Endothelial cell of umbilical vein (primary cell): ENCODE measurements around the gene KPNA1. TPM values are rescaled to one million over a fixed set of nuclear protein-coding genes. Genes with fewer than 3 reads are reported as not detected.

Experiments used
- BruUV-seq: library from RNA; stranded (reverse); fragments of 400-500 nt; replicated peaks from 2 replicates; lab custom pipeline; 2021; lab: Mats Ljungman, UMichigan
- CTCF ChIA-PET: fragments of 300-600, 350-600 bp; sonication (Branson Sonifier 250); formaldehyde crosslinking; loops from one replicate; lab custom pipeline; 2021; ENCODE audit warnings: antibody characterized with exemption, inconsistent platforms; lab: Charles Lee
- POLR2A ChIA-PET: fragments of 300-600, 350-600 bp; sonication (Branson Sonifier 250); formaldehyde crosslinking; loops from one replicate; lab custom pipeline; 2021; ENCODE audit warnings: antibody characterized with exemption, inconsistent platforms; lab: Charles Lee
- DNase-seq: peaks from one replicate; pipeline ENCODE4 v3.0.0-alpha.2; 2011; ENCODE audit warnings: low read depth, low spot score
- FAIRE-seq: peaks from 2 replicates; lab custom pipeline; 2011; peaks lifted over from hg19 to GRCh38; lab: Jason Lieb, UNC
- H2AFZ ChIP-seq: 2 replicates; pipeline ENCODE4 v1.6.0; 2012; ENCODE audit warnings: low read depth, low read length, control low read depth, inconsistent platforms
- H3K27ac ChIP-seq: 2 replicates; pipeline ENCODE4 v1.5.1; 2011; ENCODE audit warnings: low read depth, mild to moderate bottlenecking, control low read depth, low read length, moderate library complexity; ENCODE audit not compliant: insufficient read depth
- H3K27me3 ChIP-seq, 2 experiments: 2 replicates each; pipeline versions ENCODE4 v1.6.0 to v1.6.1; 2011; ENCODE audit warnings: low read length in 2 of 2, mixed read lengths in 1 of 2; ENCODE audit not compliant: control insufficient read depth in 2 of 2, insufficient read depth in 2 of 2
- H3K36me3 ChIP-seq, 2 experiments: 2 replicates in 1 of 2; 3 replicates in 1 of 2; pipeline ENCODE4 v1.5.1; 2011; ENCODE audit warnings: low read length in 2 of 2, mild to moderate bottlenecking in 1 of 2, moderate library complexity in 1 of 2; ENCODE audit not compliant: control insufficient read depth in 2 of 2, insufficient read depth in 2 of 2; ENCODE audit errors: extremely low read depth in 1 of 2
- H3K4me1 ChIP-seq: 3 replicates; pipeline ENCODE4 v1.5.1; 2011; ENCODE audit warnings: mild to moderate bottlenecking, low read length; ENCODE audit not compliant: control insufficient read depth, insufficient read depth; ENCODE audit errors: extremely low read depth
- H3K4me2 ChIP-seq: 2 replicates; pipeline ENCODE4 v1.6.1; 2011; ENCODE audit warnings: low read length, control low read depth, mixed read lengths; ENCODE audit not compliant: insufficient read depth
- H3K4me3 ChIP-seq, 3 experiments: fragments of 200-600 bp in 1 of 3; sonication (generic), shearing (Covaris generic) in 1 of 3; replicated peaks in 1 of 3; 2 replicates each; pipeline ENCODE4 v1.5.1; 2011 to 2016; ENCODE audit warnings: control low read depth in 3 of 3, low read length in 3 of 3, mild to moderate bottlenecking in 2 of 3, inconsistent platforms in 1 of 3, low read depth in 1 of 3, moderate library complexity in 1 of 3; ENCODE audit not compliant: insufficient read depth in 1 of 3
- H3K79me2 ChIP-seq: 2 replicates; pipeline ENCODE4 v1.6.0; 2012; ENCODE audit warnings: low read length, inconsistent platforms; ENCODE audit not compliant: control insufficient read depth, insufficient read depth
- H3K9ac ChIP-seq: replicated peaks from 2 replicates; pipeline ENCODE3; 2011; ENCODE audit warnings: low read length, control low read depth; ENCODE audit not compliant: insufficient read depth; ENCODE audit errors: extremely low read depth
- H3K9me1 ChIP-seq: replicated peaks from 3 replicates; pipeline ENCODE4 v1.6.0; 2011; ENCODE audit warnings: mild to moderate bottlenecking, low read length; ENCODE audit not compliant: control insufficient read depth, insufficient read depth; ENCODE audit errors: extremely low read depth
- H3K9me3 ChIP-seq: replicated peaks from 2 replicates; pipeline ENCODE4 v1.5.1; 2012; ENCODE audit warnings: low read length, inconsistent platforms; ENCODE audit not compliant: control insufficient read depth, insufficient read depth
- H4K20me1 ChIP-seq: replicated peaks from 2 replicates; pipeline ENCODE3; 2011; ENCODE audit warnings: mild to moderate bottlenecking, low read length; ENCODE audit not compliant: control insufficient read depth, insufficient read depth; ENCODE audit errors: extremely low read depth
- EZH2 ChIP-seq: IDR thresholded peaks from 2 replicates; pipeline ENCODE4 v1.6.1; 2012; ENCODE audit warnings: borderline replicate concordance, low read depth, mild to moderate bottlenecking, moderate library complexity, low read length, inconsistent platforms; ENCODE audit not compliant: severe bottlenecking
- FOS ChIP-seq: IDR thresholded peaks from 2 replicates; pipeline ENCODE4 v1.6.1; 2011; ENCODE audit warnings: mild to moderate bottlenecking, low read length, moderate library complexity, borderline replicate concordance; ENCODE audit not compliant: insufficient read depth
- GATA2 ChIP-seq: IDR thresholded peaks from 2 replicates; pipeline ENCODE4 v1.7.0; 2011; ENCODE audit warnings: low read depth, mild to moderate bottlenecking, moderate library complexity, mixed read lengths, low read length; ENCODE audit not compliant: insufficient read length, insufficient read depth
- JUN ChIP-seq: IDR thresholded peaks from 2 replicates; pipeline ENCODE4 v1.6.1; 2011; ENCODE audit warnings: borderline replicate concordance, low read depth; ENCODE audit not compliant: insufficient read length, insufficient read depth
- MYC ChIP-seq: IDR thresholded peaks from one replicate; pipeline ENCODE4 v1.6.1; 2011; ENCODE audit warnings: mild to moderate bottlenecking, low read depth, low read length
- POLR2A ChIP-seq: IDR thresholded peaks from 2 replicates; pipeline ENCODE4 v1.6.1; 2012; ENCODE audit warnings: low read depth, mild to moderate bottlenecking, control low read depth, low read length
- POLR2AphosphoS5 ChIP-seq: IDR thresholded peaks from 2 replicates; pipeline ENCODE4 v1.6.1; 2012; ENCODE audit warnings: low read depth, mild to moderate bottlenecking, control low read depth, low read length, moderate library complexity; ENCODE audit not compliant: insufficient read depth
- dilution Hi-C: fragments of 300-500 bp; cut with MboI; formaldehyde crosslinking; loops from one replicate; pipeline ENCODE4 v1.15.0; 2019; ENCODE audit warnings: low sequenced_read_pairs; ENCODE audit not compliant: extremely low pct_ligation_motif_present
- intact Hi-C: fragments of 100-400 bp; cut with micrococcal nuclease; formaldehyde crosslinking; loops from one replicate; pipeline ENCODE4 v1.10.0; 2022
- polyA plus RNA-seq, 4 experiments: library from polyadenylated mRNA; depleted of rRNA in 3 of 4; stranded (reverse) in 3 of 4; unstranded in 1 of 4; fragments of >200 nt; gene quantifications; 2 replicates each; pipeline versions ENCODE4 v1.2.1 to v1.2.3, GENCODE V29; 2011 to 2012; ENCODE audit warnings: missing spikeins in 1 of 4
- total RNA-seq: library from RNA; stranded (reverse); gene quantifications from 2 replicates; pipeline ENCODE4 v1.2.3, GENCODE V29; 2021
- TF ChIP-seq, protein P1 (sequence below): IDR thresholded peaks from 2 replicates; pipeline ENCODE4 v1.6.1; 2011; ENCODE audit not compliant: insufficient read depth, insufficient read length
- TF ChIP-seq, protein P2 (sequence below), 2 donors: IDR thresholded peaks; 1 replicate in 1 of 2; 2 replicates in 1 of 2; pipeline ENCODE4 v1.5.1; 2011; ENCODE audit warnings: low read length in 2 of 2, mild to moderate bottlenecking in 2 of 2, moderate library complexity in 2 of 2, control low read depth in 1 of 2, inconsistent platforms in 1 of 2, low read depth in 1 of 2; ENCODE audit not compliant: insufficient read depth in 1 of 2; ENCODE audit errors: extremely low read depth in 1 of 2

KPNA1 gene
- total and polyA plus RNA-seq, 2 donors (not counting 3 experiments of a cell fraction or from before 2014, with no cell fraction given): 24.4 to 110 TPM

DNA sequence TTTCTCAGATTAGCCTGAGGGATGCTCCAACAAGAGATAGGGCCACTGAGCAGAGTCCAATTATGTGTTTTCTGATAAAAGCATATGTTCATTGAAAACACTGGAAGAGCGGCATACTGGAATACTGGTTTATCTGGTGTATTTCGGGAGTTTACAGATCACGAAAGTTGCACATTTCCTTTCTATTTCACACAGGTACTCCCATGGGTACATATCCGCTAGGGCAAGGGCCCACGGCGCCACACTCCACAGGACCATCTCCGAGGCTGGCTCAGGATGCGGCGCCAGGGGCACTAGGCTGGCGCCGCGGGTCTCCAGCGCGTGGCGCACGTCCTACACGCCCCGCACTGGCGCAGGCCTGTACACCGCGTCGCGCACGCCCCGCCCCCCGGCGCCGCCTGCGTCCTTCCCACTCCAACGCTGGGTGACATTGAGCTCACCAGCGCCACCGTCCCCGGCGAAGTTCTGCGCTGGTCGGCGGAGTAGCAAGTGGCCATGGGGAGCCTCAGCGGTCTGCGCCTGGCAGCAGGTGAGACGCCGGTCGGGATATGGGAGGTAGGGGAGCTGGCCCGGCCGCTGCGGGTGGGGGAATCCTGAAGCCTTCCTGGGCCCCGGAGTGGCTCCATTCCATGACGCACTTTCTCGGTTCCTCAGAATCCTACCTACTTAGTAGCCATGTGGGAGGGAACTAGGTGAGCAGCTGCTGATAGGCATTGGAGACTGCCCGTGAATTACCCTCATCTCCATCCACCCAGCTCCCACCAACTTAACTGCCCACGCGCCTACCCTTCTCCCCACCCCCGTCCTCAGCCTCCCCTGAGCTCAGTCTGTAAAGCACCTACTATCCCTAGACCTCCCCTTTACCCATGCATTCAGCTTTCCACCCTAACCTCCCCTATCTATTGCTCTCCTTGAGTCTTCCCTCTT, 130.7 kb downstream of the KPNA1 start, which contains the start of gene FAM162A:
Gene FAM162A (plus strand): TSS at position 412 of the 927 bp plus-strand sequence. CDS start 84 bp downstream, at position 496.
- dilution Hi-C loops: no loop called here

More for the DNA sequence above, 130.7 kb downstream of the KPNA1 start, which contains the start of gene FAM162A:
- CTCF ChIA-PET: interaction anchor here (0.6 to 4.0 kb wide), 21 partner anchors 9 to 952 kb away, joined by 3 to 54 read pairs (median 4); partner anchors contain the start of genes DTX3L, PARP14, PARP9 and POLQ
- POLR2A ChIA-PET: interaction anchor here (0.6 to 1.5 kb wide), 5 partner anchors 9 to 635 kb away, joined by 3 to 9 read pairs (median 4); partner anchors contain the start of genes GOLGB1 and WDR5B
- peak; percentile 89 for FAIRE-seq
- peak within 1 kb of the TSS; percentile 58 for H3K27ac ChIP-seq
- no TSS peak for BruUV-seq
- H2AFZ ChIP-seq: peak within 1 kb of the TSS; percentile 70
- H3K9me3 ChIP-seq: no peaks in the 10 kb centered on the region
- H3K36me3 ChIP-seq: no peaks in the 10 kb centered on the region
- peak within 1 kb of the TSS; percentile 82 for H3K9ac ChIP-seq
- peak within 1 kb of the TSS; percentile 69 to 97 (median 77) for H3K4me3 ChIP-seq
- no peaks in the 10 kb centered on the region for H3K9me1 ChIP-seq
- intact Hi-C loops: loop anchor here (1.0 to 5.0 kb wide), 6 partner anchors 8 to 838 kb away; partner anchors contain the start of genes HSPBAP1, PARP14 and WDR5B
- TF ChIP-seq POLR2A (peak; percentile 86), EZH2 (no peak), FOS (no peak), MYC (peak; percentile 52), GATA2 (no peak), POLR2AphosphoS5 (peak; percentile 86), JUN (no peak)
- TF ChIP-seq, protein P1, sequence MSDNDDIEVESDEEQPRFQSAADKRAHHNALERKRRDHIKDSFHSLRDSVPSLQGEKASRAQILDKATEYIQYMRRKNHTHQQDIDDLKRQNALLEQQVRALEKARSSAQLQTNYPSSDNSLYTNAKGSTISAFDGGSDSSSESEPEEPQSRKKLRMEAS: peak; percentile 74
- TF ChIP-seq, protein P2, sequence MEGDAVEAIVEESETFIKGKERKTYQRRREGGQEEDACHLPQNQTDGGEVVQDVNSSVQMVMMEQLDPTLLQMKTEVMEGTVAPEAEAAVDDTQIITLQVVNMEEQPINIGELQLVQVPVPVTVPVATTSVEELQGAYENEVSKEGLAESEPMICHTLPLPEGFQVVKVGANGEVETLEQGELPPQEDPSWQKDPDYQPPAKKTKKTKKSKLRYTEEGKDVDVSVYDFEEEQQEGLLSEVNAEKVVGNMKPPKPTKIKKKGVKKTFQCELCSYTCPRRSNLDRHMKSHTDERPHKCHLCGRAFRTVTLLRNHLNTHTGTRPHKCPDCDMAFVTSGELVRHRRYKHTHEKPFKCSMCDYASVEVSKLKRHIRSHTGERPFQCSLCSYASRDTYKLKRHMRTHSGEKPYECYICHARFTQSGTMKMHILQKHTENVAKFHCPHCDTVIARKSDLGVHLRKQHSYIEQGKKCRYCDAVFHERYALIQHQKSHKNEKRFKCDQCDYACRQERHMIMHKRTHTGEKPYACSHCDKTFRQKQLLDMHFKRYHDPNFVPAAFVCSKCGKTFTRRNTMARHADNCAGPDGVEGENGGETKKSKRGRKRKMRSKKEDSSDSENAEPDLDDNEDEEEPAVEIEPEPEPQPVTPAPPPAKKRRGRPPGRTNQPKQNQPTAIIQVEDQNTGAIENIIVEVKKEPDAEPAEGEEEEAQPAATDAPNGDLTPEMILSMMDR (IDR thresholded peaks at IDR 0.05; ENCODE audit: extremely low read depth in 1 of 2, insufficient read depth in 1 of 2, low read depth in 1 of 2, low read length in 2 of 2): peak; percentile 53 to 69
- no peaks in the 10 kb centered on the region for H3K27me3 ChIP-seq
- no peaks in the 10 kb centered on the region for H4K20me1 ChIP-seq
- peaks cover 16% of the 10 kb centered on the region for H3K4me1 ChIP-seq
- peaks cover 22% of the 10 kb centered on the region for H3K79me2 ChIP-seq
- peak within 1 kb of the TSS; percentile 89 for H3K4me2 ChIP-seq
- peak; percentile 96 for DNase-seq
